Measurements from ENCODE around the gene RIPPLY2. TPM values are rescaled to one million over a fixed set of nuclear protein-coding genes. Genes with fewer than 3 reads are reported as not detected.
A peak's percentile ranks its signal among the peaks of the same experiment; 100 is the strongest.
"Not testable (repeated sequence)": the region's sequence is repeated elsewhere in the genome, so short reads cannot be mapped to it uniquely, and the experiment has no call there.

The RIPPLY2 gene
- polyA plus RNA-seq (2013, experiment 1 of 2; ENCODE audit: insufficient read length), result not detected
- not detected for polyA plus RNA-seq (2013, experiment 2 of 2; ENCODE audit: insufficient read length)

GRCh38 chr6:83853178-83854000 is at the start of gene RIPPLY2:
Gene RIPPLY2, plus strand, starts transcription at chr6:83853360. Its CDS starts 57 bp downstream, at chr6:83853417.
- peak; percentile 24 for DNase-seq

GRCh38 chr6:83803492-83803891 is 49.7 kb upstream of the RIPPLY2 start:
- not testable (repeated sequence) for DNase-seq

GRCh38 chr6:83804886-83805285 is 48.3 kb upstream of the RIPPLY2 start:
- no peak for DNase-seq

- DNase-seq, result no peak
Observed at GRCh38 chr6:83808005-83808404, 45.2 kb upstream of the RIPPLY2 start.

GRCh38 chr6:83808926-83809325 is 44.2 kb upstream of the RIPPLY2 start:
- no peak for DNase-seq

- no peak for DNase-seq
Observed at GRCh38 chr6:83812595-83812994, 40.6 kb upstream of the RIPPLY2 start.

GRCh38 chr6:83815631-83816272 is 37.4 kb upstream of the RIPPLY2 start:
- no peak for DNase-seq

- DNase-seq, result no peak
Observed at GRCh38 chr6:83822629-83823169, 30.5 kb upstream of the RIPPLY2 start.

GRCh38 chr6:83824388-83824801 is 28.8 kb upstream of the RIPPLY2 start:
- DNase-seq, result no peak

GRCh38 chr6:83824831-83825230 is 28.3 kb upstream of the RIPPLY2 start:
- no peak for DNase-seq

GRCh38 chr6:83827050-83827449 is 26.1 kb upstream of the RIPPLY2 start:
- DNase-seq, result no peak

- DNase-seq, result no peak
Observed at GRCh38 chr6:83838727-83839126, 14.4 kb upstream of the RIPPLY2 start.

GRCh38 chr6:83844170-83844569 is 9.0 kb upstream of the RIPPLY2 start:
- DNase-seq, result no peak

- no peak for DNase-seq
Observed at GRCh38 chr6:83846291-83846690, 6.9 kb upstream of the RIPPLY2 start.

- DNase-seq, result no peak
Observed at GRCh38 chr6:83847179-83847578, 6.0 kb upstream of the RIPPLY2 start.

- DNase-seq, result no peak
Observed at GRCh38 chr6:83849127-83849526, 4.0 kb upstream of the RIPPLY2 start.

GRCh38 chr6:83849610-83850009 is 3.5 kb upstream of the RIPPLY2 start:
- no peak for DNase-seq

- DNase-seq, result no peak
Observed at GRCh38 chr6:83852528-83853177, 507 bp upstream of the RIPPLY2 start.

- DNase-seq, result no peak
Observed at GRCh38 chr6:83854001-83854501, 891 bp downstream of the RIPPLY2 start.

- no peak for DNase-seq
Observed at GRCh38 chr6:83854766-83855165, 1.6 kb downstream of the RIPPLY2 start.

GRCh38 chr6:83859410-83860358 is 6.5 kb downstream of the RIPPLY2 start, which contains the start of gene CYB5R4:
Gene CYB5R4, plus strand, starts transcription at chr6:83859689. Its CDS starts 94 bp downstream, at chr6:83859783.
- peak; percentile 96 for DNase-seq

All from fibroblast of skin of scalp (primary cell).